ENCODE results near the gene DICER1.

DNA sequence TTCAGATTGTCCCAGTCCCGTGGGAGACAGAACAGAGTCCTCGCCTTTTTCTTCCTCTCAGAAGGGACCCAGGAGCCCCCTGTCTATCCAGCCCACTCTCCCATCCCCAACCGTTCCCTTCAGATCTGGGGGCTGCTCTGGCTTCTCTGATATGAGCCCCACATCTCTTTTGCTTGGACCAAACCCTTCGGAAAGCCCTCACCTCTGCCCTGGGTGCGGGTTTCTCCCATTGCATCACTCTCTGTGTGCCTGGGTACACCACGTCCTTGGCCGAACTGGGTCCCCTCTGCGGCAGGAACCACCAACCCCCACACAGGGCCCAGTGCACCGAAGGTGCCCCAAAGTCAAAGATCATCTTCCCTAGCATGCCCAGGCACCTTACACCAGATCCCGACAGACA, 87.8 kb downstream of the DICER1 start:
- TF ChIP-seq, protein P1, sequence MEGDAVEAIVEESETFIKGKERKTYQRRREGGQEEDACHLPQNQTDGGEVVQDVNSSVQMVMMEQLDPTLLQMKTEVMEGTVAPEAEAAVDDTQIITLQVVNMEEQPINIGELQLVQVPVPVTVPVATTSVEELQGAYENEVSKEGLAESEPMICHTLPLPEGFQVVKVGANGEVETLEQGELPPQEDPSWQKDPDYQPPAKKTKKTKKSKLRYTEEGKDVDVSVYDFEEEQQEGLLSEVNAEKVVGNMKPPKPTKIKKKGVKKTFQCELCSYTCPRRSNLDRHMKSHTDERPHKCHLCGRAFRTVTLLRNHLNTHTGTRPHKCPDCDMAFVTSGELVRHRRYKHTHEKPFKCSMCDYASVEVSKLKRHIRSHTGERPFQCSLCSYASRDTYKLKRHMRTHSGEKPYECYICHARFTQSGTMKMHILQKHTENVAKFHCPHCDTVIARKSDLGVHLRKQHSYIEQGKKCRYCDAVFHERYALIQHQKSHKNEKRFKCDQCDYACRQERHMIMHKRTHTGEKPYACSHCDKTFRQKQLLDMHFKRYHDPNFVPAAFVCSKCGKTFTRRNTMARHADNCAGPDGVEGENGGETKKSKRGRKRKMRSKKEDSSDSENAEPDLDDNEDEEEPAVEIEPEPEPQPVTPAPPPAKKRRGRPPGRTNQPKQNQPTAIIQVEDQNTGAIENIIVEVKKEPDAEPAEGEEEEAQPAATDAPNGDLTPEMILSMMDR (IDR thresholded peaks at IDR 0.05), result no peak
- no peak for TF ChIP-seq POLR2AphosphoS5 (IDR thresholded peaks at IDR 0.05)

Measured in esophagus muscularis mucosa (tissue), 3 donors.